NCI-H2227 (cell line): ENCODE measurements around the gene DAPK1.

Source experiments
- DNase-seq: peaks from one replicate; lab custom pipeline; 2025; ENCODE audit not compliant: unreplicated experiment; lab: John Stamatoyannopoulos, UW

DAPK1 gene

DNA sequence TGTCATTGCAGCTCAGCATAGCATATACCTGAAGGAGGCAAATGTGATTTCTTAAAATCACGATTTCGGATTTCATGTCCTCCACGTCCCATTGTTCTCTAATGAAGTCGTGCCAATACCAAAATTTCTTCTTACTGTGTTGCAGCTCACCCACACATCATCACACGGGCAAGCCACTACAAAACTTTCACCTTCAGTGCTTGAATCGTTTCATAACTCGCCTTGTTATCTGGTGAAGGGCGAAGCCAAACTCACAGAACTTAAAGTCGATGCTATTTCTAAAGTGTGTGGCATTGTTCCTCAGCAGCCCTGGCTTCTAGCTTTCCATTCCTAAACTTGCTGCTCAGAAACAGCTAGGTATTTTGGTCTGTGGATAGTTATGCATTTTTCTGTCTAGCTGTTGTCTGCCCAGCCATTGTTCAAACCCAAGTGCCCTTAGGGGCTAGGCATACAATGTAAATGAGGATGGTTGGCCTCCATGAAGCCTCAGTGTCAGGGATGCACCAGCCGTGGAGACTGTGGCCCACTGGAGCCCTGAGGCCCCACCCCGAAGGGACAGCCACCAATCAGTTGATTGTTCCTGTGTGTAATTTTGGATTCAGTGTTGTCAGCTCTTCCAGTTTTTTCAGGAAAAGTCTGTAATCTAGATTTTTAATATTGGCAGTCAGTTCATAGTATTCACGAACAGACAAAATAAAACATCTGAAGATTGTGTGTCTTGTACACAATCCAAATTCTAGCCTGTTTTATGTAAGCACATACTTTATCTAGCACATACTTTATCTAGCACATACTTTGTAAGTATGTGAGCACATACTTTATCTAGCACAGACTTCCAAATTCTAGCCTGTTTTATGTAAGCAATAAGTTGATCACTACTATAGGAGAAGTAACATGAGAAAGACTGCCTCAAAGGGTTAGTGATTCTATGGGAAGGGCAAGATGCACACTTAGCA, 112.8 kb downstream of the DAPK1 start:
- DNase-seq: no peak

- no peak for DNase-seq
These were observed 114.1 kb downstream of the DAPK1 start for GRCh38 chr9:87611776-87612175.

DNA sequence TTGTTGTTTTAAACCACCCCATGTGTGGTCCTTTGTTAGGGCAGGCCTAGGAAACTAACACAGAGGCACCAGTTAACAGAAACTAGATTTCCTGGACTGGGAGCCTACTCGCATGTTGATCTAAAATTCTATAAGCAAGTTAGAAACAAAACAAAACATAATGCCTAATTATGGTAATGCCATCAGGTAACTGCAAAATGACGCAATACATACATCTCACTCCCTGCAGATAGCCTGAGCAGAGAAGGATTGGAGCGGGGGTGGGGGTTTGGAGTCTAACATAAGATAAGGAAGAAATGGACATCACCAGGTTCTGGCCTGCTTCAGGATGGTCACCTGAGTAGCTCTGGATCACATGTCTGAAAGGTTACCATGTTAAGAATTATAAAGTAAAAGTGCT, 114.9 kb downstream of the DAPK1 start:
- no peak for DNase-seq

GRCh38 chr9:87613265-87614111, 115.8 kb downstream of the DAPK1 start:
- no peak for DNase-seq

GRCh38 chr9:87614397-87614796, 116.7 kb downstream of the DAPK1 start:
- no peak for DNase-seq

GRCh38 chr9:87615136-87615535, 117.5 kb downstream of the DAPK1 start:
- DNase-seq: no peak

DNA sequence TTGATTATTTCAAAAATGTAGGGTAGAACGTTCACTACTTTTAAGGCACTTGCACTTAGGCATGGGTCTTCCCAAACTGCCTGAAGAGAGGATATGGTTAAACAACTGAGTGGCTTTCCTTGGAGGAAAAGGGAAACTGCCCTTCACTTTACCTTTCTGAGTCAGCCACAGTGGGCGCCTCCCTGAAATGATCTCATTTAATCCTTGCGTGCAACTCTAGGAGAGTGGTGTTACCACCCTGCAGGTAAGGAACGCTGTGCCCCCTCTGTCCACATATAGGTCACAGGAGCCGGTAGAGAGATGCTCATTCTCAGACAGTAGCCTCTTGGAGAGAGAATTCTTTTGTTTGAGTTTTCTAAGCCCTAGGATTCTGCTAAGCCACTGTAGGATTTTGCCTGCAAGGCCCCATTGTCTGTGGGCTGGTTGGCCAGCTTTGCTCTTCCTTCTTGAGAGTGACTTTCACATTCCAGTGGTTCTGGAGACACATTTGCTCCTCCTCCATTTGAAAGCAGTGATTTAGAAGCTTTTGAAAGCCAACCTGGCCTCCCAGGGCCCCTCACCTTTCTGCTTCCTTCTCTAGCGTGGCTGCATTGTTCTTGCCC, 118.0 kb downstream of the DAPK1 start:
- DNase-seq: no peak

DNA sequence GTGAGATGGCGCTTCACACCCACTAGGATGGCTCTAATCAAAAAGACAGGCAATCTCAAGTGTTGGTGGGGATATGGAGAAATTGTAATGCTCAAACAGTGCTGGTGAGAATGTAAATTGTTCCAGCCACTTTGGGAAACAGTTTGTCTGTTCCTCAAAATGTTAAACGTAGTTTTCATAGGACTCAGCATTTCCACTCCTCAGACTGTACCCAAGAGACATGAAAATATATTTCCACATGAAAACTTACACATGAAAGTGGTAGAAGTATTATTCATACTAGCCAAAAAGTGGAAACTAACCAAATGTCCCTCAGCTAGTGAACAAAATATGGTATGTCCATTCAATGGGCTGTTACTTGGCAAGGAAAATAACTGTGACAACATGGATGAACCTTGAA, 120.6 kb downstream of the DAPK1 start:
- DNase-seq: no peak

DNA sequence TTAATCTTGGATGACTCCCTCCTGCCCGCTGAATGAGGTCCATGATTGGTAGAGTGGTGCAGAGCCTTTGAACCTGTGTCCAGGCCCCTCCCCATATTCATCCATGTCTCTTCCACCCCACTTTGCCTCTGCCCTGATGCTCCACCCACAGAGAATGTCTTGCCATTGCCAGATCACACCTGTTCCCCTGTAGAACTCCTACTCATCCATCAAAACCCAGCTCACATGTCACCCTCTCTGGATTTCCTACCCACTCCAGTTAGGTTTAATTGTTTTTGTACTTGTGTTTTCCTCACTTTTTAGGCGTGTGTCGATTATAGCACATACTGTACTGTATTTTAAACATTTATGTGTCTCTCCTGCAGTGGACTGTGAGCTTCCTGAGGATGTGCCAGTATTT, 121.3 kb downstream of the DAPK1 start:
- DNase-seq: no peak

DNA sequence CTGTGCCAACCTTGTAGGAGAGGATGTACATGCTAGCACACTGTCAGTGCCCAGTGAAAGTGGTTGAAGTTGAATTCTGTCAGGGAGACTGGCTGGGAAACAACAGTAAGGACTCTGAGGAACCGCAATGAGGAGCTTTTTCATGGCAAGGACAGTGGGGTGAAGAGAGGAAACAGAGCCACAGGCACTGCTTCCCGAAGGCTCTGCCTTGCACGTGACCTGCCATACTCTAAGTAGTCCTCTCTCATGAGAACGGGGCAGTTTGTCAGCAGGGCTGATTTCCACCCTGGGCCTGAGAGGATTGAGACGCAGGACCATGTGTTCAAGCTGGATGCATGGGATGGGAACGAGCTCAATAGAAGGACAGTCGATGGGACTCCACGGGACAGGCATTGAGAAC, 121.7 kb downstream of the DAPK1 start:
- DNase-seq: no peak

- DNase-seq: no peak
These were observed 123.2 kb downstream of the DAPK1 start for GRCh38 chr9:87620731-87621322.

- DNase-seq: no peak
These were observed 124.4 kb downstream of the DAPK1 start for GRCh38 chr9:87622098-87622497.

DNA sequence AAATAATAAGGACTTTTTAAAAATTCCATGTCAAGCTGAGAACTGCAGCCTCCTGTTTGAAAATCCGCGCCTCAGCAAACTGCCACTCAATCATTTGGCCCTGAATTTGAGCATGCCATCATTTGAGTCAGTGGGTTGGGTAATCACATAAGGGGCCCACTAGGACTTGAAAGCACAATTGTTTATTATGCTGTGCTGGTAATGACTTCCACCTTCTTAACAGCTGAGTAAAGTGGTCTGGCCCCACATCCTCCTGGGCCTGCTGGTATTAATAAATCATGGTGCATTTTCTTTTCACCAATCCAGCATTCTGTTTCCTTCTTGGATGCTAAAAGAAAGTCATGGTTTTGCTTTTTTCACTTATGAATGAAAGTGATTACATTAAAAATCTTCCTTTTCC, 125.3 kb downstream of the DAPK1 start:
- DNase-seq: no peak

DNA sequence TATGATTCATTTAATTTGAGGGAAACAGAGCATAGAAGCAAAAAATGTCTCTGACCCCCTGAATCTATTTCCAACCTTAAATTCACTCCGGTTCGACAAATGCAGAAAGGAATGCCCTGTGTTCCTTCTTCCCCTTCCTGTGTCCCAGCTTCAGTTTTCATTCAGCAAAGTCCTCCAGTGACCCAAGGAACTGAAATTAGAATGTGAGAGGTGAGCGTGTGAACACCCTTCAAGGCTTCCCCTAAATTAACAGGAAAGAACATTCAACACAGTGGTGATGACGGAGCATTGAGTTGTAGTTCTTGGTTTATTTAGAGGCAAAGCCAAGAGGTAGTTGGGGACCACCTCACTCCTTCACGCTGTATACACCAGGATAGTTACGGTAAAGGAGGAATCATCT, 130.7 kb downstream of the DAPK1 start:
- no peak for DNase-seq

DNA sequence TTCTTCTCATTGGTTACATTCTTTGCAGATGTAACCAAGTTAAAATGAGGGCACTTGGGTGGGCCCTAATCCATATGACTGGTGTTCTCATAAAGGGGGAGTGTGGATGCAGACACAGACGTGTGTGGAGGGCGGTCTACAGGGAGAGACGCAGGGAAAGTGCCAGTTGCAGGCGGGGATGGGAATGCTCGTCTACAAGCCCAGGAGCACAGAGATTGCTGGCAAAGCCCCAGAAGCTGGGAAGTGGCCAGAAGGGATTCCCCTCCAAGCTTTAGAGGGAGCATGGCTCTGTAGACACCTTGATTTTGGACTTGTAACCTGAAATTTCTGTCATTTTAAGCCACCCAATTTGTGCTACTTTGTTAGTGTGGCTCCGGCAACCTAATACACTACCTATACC, 131.4 kb downstream of the DAPK1 start:
- DNase-seq: no peak

DNA sequence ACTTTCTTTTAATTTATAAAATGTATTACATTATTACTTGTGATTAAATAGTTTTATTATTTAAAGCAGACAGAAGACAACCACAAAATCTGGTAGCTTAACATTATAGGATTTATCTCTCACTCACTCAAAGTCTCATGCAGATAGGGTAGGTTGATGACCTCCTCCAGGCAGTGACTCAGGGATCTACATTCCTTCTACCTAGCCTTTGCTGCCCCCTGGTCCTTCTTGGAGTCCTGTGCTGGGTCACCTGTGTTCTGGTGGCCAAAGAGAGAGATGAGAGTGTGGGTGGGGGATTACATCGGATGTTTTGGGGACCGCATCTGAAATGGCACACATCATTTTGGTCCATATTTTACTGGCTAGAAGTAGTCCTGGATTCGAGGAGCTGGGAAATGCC, 132.6 kb downstream of the DAPK1 start:
- no peak for DNase-seq

GRCh38 chr9:87630846-87631245, 133.2 kb downstream of the DAPK1 start:
- no peak for DNase-seq

DNA sequence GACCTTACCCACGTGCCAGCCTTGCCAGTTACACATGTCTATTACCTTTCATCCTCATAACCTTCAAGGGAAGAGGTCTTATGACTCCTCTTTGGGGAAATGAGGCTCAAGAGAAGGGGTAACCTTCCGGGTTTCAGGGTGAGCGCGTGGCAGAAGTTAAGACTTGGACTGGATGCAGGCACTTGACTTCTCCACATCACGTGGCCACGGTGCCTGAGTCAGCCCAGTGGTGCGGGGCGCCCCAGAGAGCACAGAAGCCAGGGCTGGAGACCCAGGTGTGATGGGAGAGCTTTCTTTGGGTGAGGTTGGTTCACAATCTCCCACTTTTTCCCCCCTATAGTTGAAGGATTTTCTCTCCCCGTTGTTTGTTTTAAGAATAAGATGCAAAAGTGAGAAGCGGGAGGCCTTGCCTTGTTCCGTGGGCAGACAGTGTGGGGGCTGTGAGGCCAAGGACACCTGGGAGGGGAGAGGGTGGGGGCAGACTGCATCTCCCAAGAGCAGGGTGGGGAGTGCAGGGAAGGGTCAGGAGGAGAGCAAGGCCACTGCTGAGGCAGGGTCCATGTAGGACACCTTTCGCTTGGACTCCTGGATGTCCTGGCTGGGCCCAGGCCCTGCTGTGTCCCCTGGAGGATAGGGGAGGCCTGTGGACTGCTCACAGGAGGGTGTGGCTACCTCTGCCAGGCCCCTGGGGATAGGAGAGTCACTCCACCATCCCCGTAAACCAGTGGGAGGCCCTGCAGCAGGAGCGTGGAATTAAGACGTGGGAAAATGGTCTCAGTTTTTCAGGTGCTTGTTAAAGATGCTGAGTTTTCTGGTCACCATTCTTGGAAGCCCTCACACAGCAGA, 138.2 kb downstream of the DAPK1 start:
- DNase-seq: no peak

- no peak for DNase-seq
These were observed 140.6 kb downstream of the DAPK1 start for GRCh38 chr9:87638292-87638691.

DNA sequence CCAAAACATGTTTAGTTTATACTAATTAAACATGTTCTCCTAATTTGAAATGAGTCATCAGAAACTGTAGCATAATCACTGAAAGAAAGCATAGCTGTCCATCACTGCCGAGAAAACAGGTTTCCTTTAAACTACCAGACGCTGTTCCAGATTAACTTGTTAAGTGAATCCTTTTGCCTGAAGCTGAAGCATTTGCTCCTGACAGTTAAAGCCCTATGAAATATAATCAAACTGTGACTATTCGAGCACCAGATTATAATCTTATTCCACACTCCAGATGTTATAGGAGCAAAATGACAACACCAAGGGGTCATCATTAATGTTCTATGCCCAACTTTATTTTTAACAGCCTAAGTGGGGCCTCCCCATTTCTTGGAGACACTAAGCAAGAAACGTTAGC, 142.3 kb downstream of the DAPK1 start:
- DNase-seq: no peak
